A549 (cell line): ENCODE measurements around the gene PGC. TPM values are rescaled to one million over a fixed set of nuclear protein-coding genes. Genes with fewer than 3 reads are reported as not detected.

Experiments
- ATAC-seq, 2 experiments: fragments of 200-7000 bp in 1 of 2; fragments of >200 bp in 1 of 2; cut with Nextera tagmentation in 1 of 2; cut with Tn5 transposase in 1 of 2; 3 replicates each; pipeline versions ENCODE4 v1.8.0 to v1.9.1; 2018 to 2020; ENCODE audit warnings: mild to moderate bottlenecking in 1 of 2, moderate library complexity in 1 of 2
- CTCF ChIA-PET: fragments of 300-600 bp; sonication (Branson Sonifier 250); formaldehyde crosslinking; extraction: SDS; loops from one replicate; lab custom pipeline; 2021; ENCODE audit warnings: antibody characterized with exemption, inconsistent platforms; lab: Yijun Ruan, JAX
- POLR2A ChIA-PET: fragments of 350-600 bp; formaldehyde crosslinking; extraction: SDS; loops from one replicate; lab custom pipeline; 2021; ENCODE audit warnings: antibody characterized with exemption, inconsistent platforms; lab: Yijun Ruan, JAX
- DNase-seq, 2 experiments: peaks; one replicate each; pipeline versions ENCODE4 v3.0.0 to v3.0.0-alpha.2; 2011 to 2016; ENCODE audit warnings: low read depth in 1 of 2, low spot score in 1 of 2
- FAIRE-seq: peaks from 2 replicates; lab custom pipeline; 2011; peaks lifted over from hg19 to GRCh38; lab: Jason Lieb, UNC
- H3K27ac ChIP-seq, 2 experiments: fragments of >200 bp; sonication (Bioruptor Twin); formaldehyde crosslinking; 3 replicates each; pipeline ENCODE4 v1.5.1; 2016 to 2017
- H3K4me1 ChIP-seq: fragments of >200 bp; sonication (Bioruptor Twin); formaldehyde crosslinking; 3 replicates; pipeline ENCODE4 v1.6.1; 2016
- H3K4me2 ChIP-seq: fragments of >200 bp; sonication (Bioruptor Twin); formaldehyde crosslinking; 3 replicates; pipeline ENCODE4 v1.6.1; 2016
- H3K4me3 ChIP-seq: fragments of >200 bp; sonication (Bioruptor Twin); formaldehyde crosslinking; 3 replicates; pipeline ENCODE4 v1.5.1; 2016
- H3K9me3 ChIP-seq: fragments of >200 bp; sonication (Bioruptor Twin); formaldehyde crosslinking; 3 replicates; pipeline ENCODE4 v1.6.1; 2016
- CBX2 ChIP-seq: fragments of 200-600 bp; sonication (generic); IDR thresholded peaks from 2 replicates; pipeline ENCODE4 v1.6.1; 2016; ENCODE audit warnings: low read depth, mild to moderate bottlenecking, borderline replicate concordance
- CBX8 ChIP-seq: fragments of 200-600 bp; sonication (generic); IDR thresholded peaks from 2 replicates; pipeline ENCODE4 v1.6.1; 2016
- CEBPB ChIP-seq, 2 experiments: fragments of >200 bp in 1 of 2; sonication (Bioruptor Twin) in 1 of 2; formaldehyde crosslinking in 1 of 2; IDR thresholded peaks; 2 replicates each; pipeline ENCODE4 v1.6.1; 2012 to 2016
- CHD2 ChIP-seq: fragments of 150-350 bp; IDR thresholded peaks from 2 replicates; pipeline ENCODE4 v1.6.1; 2014; ENCODE audit warnings: low read length; ENCODE audit not compliant: partially characterized antibody
- CHD4 ChIP-seq: fragments of 200-600 bp; sonication (generic); IDR thresholded peaks from 2 replicates; pipeline ENCODE4 v1.6.1; 2016; ENCODE audit warnings: antibody characterized with exemption, mild to moderate bottlenecking, borderline replicate concordance
- FOSB ChIP-seq: fragments of 250-450 bp; sonication (Bioruptor Pico); IDR thresholded peaks from 2 replicates; pipeline ENCODE4 v1.5.0; 2020; ENCODE audit warnings: mild to moderate bottlenecking, moderate library complexity
- FOXS1 ChIP-seq: fragments of 250-450 bp; sonication (Bioruptor Pico); IDR thresholded peaks from 2 replicates; pipeline ENCODE4 v1.5.0; 2020; ENCODE audit warnings: mild to moderate bottlenecking, moderate library complexity
- GATA3 ChIP-seq: IDR thresholded peaks from 2 replicates; pipeline ENCODE4 v1.6.1; 2012; ENCODE audit warnings: borderline replicate concordance
- HOXA7 ChIP-seq: fragments of 250-450 bp; sonication (Bioruptor Pico); IDR thresholded peaks from 2 replicates; pipeline ENCODE4 v1.5.0; 2020; ENCODE audit warnings: mild to moderate bottlenecking, moderate library complexity
- HOXB13 ChIP-seq: fragments of 250-450 bp; sonication (Bioruptor Pico); IDR thresholded peaks from 2 replicates; pipeline ENCODE4 v1.5.0; 2020; ENCODE audit warnings: low read depth, mild to moderate bottlenecking, moderate library complexity
- HOXB5 ChIP-seq: fragments of 250-450 bp; sonication (Bioruptor Pico); IDR thresholded peaks from 2 replicates; pipeline ENCODE4 v1.5.0; 2020; ENCODE audit warnings: mild to moderate bottlenecking, moderate library complexity
- MAFK ChIP-seq: fragments of 450-650 bp; IDR thresholded peaks from 2 replicates; pipeline ENCODE4 v1.6.1; 2014; ENCODE audit not compliant: partially characterized antibody
- MYC ChIP-seq: IDR thresholded peaks from 2 replicates; pipeline ENCODE4 v1.6.1; 2012; ENCODE audit warnings: mild to moderate bottlenecking, inconsistent platforms, low read length, improper control_type of control experiment, borderline replicate concordance
- NR3C1 ChIP-seq: fragments of >200 bp; sonication (Bioruptor Twin); formaldehyde crosslinking; IDR thresholded peaks from 3 replicates; pipeline ENCODE4 v1.6.1; 2017
- POLR2A ChIP-seq: IDR thresholded peaks from 2 replicates; pipeline ENCODE4 v1.6.1; 2012; ENCODE audit warnings: mild to moderate bottlenecking, low read length
- RAD21 ChIP-seq, 2 experiments: fragments of >200 bp in 1 of 2; sonication (Bioruptor Twin) in 1 of 2; formaldehyde crosslinking in 1 of 2; IDR thresholded peaks in 1 of 2; conservative IDR thresholded peaks in 1 of 2; 2 replicates in 1 of 2; 3 replicates in 1 of 2; pipeline ENCODE4 v1.6.1; 2012 to 2018; ENCODE audit warnings: inconsistent platforms in 1 of 2
- RARB ChIP-seq: fragments of 250-450 bp; sonication (Bioruptor Pico); IDR thresholded peaks from 2 replicates; pipeline ENCODE4 v1.8.0; 2021; ENCODE audit warnings: mild to moderate bottlenecking, moderate library complexity
- RCOR1 ChIP-seq: fragments of 150-350 bp; IDR thresholded peaks from 2 replicates; pipeline ENCODE4 v1.6.1; 2014; ENCODE audit warnings: antibody characterized with exemption, low read length, low read depth
- RFX5 ChIP-seq: fragments of 450-650 bp; IDR thresholded peaks from 2 replicates; pipeline ENCODE4 v1.7.1; 2014; ENCODE audit warnings: antibody characterized with exemption, mild to moderate bottlenecking, moderate library complexity
- RNF2 ChIP-seq: fragments of 200-600 bp; sonication (generic); IDR thresholded peaks from 2 replicates; pipeline ENCODE4 v1.6.1; 2016; ENCODE audit warnings: low read depth, mild to moderate bottlenecking, antibody characterized with exemption, moderate library complexity, borderline replicate concordance
- SREBF2 ChIP-seq: fragments of 450-650 bp; IDR thresholded peaks from 2 replicates; pipeline ENCODE4 v1.6.1; 2014; ENCODE audit warnings: mild to moderate bottlenecking, moderate library complexity
- ZC3H11A ChIP-seq: fragments of 450-650 bp; IDR thresholded peaks from 2 replicates; pipeline ENCODE4 v1.6.1; 2014; ENCODE audit warnings: antibody characterized with exemption, mild to moderate bottlenecking
- ZFP36 ChIP-seq: fragments of 450-650 bp; IDR thresholded peaks from 2 replicates; pipeline ENCODE4 v1.6.1; 2014; ENCODE audit warnings: borderline replicate concordance; ENCODE audit not compliant: partially characterized antibody
- WGBS: methylation state at CpG from one replicate; pipeline ENCODE4 v1.1.6; 2017; ENCODE audit errors: missing lambda C conversion rate; 5-methylcytosine and 5-hydroxymethylcytosine counted together
- polyA plus RNA-seq, 4 experiments: library from polyadenylated mRNA; depleted of rRNA in 3 of 4; stranded (reverse); fragments of >200 nt; fragmentation: RNase III in 1 of 4; extraction: RNeasy Plus Mini Kit Qiagen cat#74134 plus additional on column Dnase treatment in 1 of 4; gene quantifications; 2 replicates in 3 of 4; 3 replicates in 1 of 4; pipeline ENCODE4 v1.2.3, GENCODE V29; 2011 to 2017
- TF ChIP-seq, protein P1 (sequence below): fragments of 250-450 bp; sonication (Bioruptor Pico); IDR thresholded peaks from 2 replicates; pipeline ENCODE4 v1.5.0; 2020; ENCODE audit warnings: low read depth, mild to moderate bottlenecking, moderate library complexity
- TF ChIP-seq, protein P2 (sequence below): fragments of >200 bp; sonication (Bioruptor Twin); formaldehyde crosslinking; IDR thresholded peaks from 3 replicates; pipeline ENCODE4 v1.5.1; 2016
- TF ChIP-seq, protein P3 (sequence below): IDR thresholded peaks from 2 replicates; pipeline ENCODE4 v1.6.1; 2012
- TF ChIP-seq, protein P4 (sequence below): IDR thresholded peaks from 2 replicates; pipeline ENCODE4 v1.6.1; 2012; ENCODE audit warnings: low read depth, borderline replicate concordance

Gene PGC
- polyA plus RNA-seq, 2 of the 4 experiments (the other 2 are of a cell fraction), result not detected

DNA sequence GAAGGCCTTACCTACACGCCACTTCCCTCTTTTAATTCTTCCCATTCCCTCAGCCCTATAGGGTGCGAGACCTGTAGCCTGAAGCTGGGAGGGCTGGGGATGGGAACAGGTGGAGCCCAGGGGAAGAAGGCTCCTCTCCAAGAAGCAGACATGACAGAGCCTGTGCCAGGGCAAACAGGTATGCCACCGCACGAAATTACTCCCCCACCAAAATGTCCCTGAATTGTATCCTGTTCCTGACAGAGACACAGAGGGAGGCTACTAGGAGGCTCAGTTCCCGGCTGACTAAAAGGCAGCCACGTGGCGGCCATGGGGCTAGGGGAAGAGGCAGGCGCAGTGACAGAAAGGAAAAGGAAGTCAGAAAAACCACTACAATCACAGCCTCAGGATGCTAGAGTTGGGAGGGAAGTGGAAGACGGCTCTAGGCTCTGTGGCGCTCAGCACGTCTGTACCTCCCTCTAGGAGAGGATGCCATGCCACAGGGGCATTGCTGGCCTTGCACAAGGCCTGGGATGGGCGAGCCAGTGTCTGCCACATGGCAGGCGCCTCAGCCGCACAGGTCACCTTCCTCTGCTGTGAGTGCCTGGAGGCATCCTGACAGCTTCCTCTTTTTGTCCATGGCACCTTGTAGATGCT, 39.5 kb downstream of the PGC start:
- Histone ChIP-seq H3K4me2 (no peak overlapping the region; the same call in 2 of the 3 replicates), H3K27ac (peak overlapping the region; percentile 85 to 97; a peak in 5 of 6 replicates), H3K4me3 (no peak overlapping the region), H3K4me1 (peaks cover 47% of the 10 kb centered on the region), H3K9me3 (no peaks in the 10 kb centered on the region)
- FAIRE-seq, result no peak
- no peak for DNase-seq
- POLR2A ChIA-PET, result no interaction called here
- CTCF ChIA-PET, result interaction anchor here (1.0 to 6.2 kb wide), 8 partner anchors 12 to 80 kb away, joined by 3 to 66 read pairs (median 32); partner anchors contain the start of genes TFEB and TOMM6
- no peak for ATAC-seq
- TF ChIP-seq HOXB5 (CRISPR knock-in tag) (no peak), HOXB13 (no peak), HOXA7 (CRISPR knock-in tag) (no peak), RARB (no peak), RNF2 (no peak), FOSB (CRISPR knock-in tag) (no peak), CEBPB (IDR thresholded peaks at IDR 0.05) (no peak), ZFP36 (no peak), RAD21 (conservative IDR thresholded peaks at IDR 0.05 in 1 of 2, IDR thresholded peaks at IDR 0.05 in 1 of 2) (no peak), GATA3 (no peak)
- TF ChIP-seq, protein P1, sequence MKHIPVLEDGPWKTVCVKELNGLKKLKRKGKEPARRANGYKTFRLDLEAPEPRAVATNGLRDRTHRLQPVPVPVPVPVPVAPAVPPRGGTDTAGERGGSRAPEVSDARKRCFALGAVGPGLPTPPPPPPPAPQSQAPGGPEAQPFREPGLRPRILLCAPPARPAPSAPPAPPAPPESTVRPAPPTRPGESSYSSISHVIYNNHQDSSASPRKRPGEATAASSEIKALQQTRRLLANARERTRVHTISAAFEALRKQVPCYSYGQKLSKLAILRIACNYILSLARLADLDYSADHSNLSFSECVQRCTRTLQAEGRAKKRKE (CRISPR knock-in tag), result no peak
- TF ChIP-seq, protein P2, sequence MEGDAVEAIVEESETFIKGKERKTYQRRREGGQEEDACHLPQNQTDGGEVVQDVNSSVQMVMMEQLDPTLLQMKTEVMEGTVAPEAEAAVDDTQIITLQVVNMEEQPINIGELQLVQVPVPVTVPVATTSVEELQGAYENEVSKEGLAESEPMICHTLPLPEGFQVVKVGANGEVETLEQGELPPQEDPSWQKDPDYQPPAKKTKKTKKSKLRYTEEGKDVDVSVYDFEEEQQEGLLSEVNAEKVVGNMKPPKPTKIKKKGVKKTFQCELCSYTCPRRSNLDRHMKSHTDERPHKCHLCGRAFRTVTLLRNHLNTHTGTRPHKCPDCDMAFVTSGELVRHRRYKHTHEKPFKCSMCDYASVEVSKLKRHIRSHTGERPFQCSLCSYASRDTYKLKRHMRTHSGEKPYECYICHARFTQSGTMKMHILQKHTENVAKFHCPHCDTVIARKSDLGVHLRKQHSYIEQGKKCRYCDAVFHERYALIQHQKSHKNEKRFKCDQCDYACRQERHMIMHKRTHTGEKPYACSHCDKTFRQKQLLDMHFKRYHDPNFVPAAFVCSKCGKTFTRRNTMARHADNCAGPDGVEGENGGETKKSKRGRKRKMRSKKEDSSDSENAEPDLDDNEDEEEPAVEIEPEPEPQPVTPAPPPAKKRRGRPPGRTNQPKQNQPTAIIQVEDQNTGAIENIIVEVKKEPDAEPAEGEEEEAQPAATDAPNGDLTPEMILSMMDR, result no peak
- 84% methylated on average over 14 of the region's 14 CpGs for WGBS

DNA sequence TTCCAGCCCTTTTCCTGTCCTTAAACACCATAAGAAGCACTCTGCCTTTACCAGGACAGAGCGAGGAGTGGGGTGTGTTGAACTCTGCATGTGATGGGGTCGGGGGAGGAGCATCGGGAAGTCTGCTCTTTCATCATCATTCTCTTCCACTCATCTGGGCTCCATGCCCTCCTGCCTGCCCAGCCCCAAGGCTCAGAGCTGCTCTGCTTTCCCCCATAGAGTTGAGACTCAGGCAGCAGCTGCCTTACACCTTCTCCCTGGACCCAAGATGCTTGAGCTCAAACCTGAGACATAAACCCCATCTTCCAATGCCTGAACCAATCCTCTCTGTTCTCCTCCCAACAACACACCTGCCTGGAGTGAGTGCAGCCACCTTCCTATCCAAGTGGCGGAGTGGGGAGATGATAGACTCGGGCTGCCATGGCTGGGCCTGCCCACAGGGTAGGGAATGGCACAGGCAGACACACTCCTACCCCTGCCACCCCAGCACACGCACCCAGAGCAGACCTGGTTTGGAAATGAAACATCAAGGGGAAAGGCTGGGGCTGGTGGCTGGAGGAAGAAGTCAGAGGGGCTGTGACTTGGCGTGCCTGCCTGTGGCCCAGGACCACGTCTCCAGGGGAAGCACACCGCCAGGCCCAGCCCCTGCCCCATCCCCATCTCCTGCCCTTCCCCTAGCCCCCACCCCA, 40.2 kb downstream of the PGC start:
- FAIRE-seq (no peak), DNase-seq (no peak)
- TF ChIP-seq CHD4 (no peak), ZC3H11A (no peak), CBX2 (no peak), RFX5 (no peak), CHD2 (no peak), POLR2A (no peak), NR3C1 (no peak), MYC (no peak), RCOR1 (no peak), CEBPB (IDR thresholded peaks at IDR 0.05) (no peak), MAFK (no peak), FOXS1 (no peak), SREBF2 (no peak), CBX8 (no peak), RNF2 (no peak)
- TF ChIP-seq, protein P3, sequence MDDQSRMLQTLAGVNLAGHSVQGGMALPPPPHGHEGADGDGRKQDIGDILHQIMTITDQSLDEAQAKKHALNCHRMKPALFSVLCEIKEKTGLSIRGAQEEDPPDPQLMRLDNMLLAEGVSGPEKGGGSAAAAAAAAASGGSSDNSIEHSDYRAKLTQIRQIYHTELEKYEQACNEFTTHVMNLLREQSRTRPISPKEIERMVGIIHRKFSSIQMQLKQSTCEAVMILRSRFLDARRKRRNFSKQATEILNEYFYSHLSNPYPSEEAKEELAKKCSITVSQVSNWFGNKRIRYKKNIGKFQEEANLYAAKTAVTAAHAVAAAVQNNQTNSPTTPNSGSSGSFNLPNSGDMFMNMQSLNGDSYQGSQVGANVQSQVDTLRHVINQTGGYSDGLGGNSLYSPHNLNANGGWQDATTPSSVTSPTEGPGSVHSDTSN, result no peak
- TF ChIP-seq, protein P4, sequence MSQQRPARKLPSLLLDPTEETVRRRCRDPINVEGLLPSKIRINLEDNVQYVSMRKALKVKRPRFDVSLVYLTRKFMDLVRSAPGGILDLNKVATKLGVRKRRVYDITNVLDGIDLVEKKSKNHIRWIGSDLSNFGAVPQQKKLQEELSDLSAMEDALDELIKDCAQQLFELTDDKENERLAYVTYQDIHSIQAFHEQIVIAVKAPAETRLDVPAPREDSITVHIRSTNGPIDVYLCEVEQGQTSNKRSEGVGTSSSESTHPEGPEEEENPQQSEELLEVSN, result no peak

More for the DNA sequence above, 40.2 kb downstream of the PGC start:
- ChIA-PET CTCF (interaction anchor here (0.9 to 6.2 kb wide), 12 partner anchors 10 to 339 kb away, joined by 3 to 66 read pairs (median 26); partner anchors contain the start of genes TFEB and TOMM6), POLR2A (interaction anchor here (0.6 to 2.2 kb wide), 2 partner anchors 27 to 68 kb away, joined by 4 to 12 read pairs; no protein-coding TSS in a partner anchor)
- peak; percentile 40 to 44; a peak in 4 of 6 replicates for ATAC-seq
- Histone ChIP-seq H3K4me3 (no peak overlapping the region), H3K4me2 (peak overlapping the region; percentile 65), H3K27ac (peak overlapping the region; percentile 85 to 97), H3K4me1 (peaks cover 40% of the 10 kb centered on the region), H3K9me3 (no peaks in the 10 kb centered on the region)
- WGBS, result 71% methylated on average over 5 of the region's 9 CpGs
